Body of pancreas (tissue), 4 donors: Measurements from ENCODE around the gene CADM2. TPM values are rescaled to one million over a fixed set of nuclear protein-coding genes. Genes with fewer than 3 reads are reported as not detected.

ENCODE experiments used
- ATAC-seq: fragments of 150-250 bp; one replicate; pipeline ENCODE4 v1.9.1; 2016
- DNase-seq, 4 donors: peaks; one replicate each; pipeline ENCODE4 v3.0.0-alpha.2; 2019
- H3K27ac ChIP-seq, 4 donors: fragments of 200-600 bp; sonication (generic); 1 replicate in 3 of 4; 2 replicates in 1 of 4; pipeline versions ENCODE4 v1.5.1 to v1.6.1; 2016 to 2019; ENCODE audit warnings: mild to moderate bottlenecking in 1 of 4, mixed read lengths in 1 of 4, moderate library complexity in 1 of 4
- H3K27me3 ChIP-seq, 2 donors: fragments of 200-600 bp; sonication (generic); one replicate each; pipeline ENCODE4 v1.6.0; 2016; ENCODE audit warnings: mild to moderate bottlenecking in 1 of 2
- H3K36me3 ChIP-seq, 2 donors: fragments of 200-600 bp; sonication (generic); replicated peaks in 1 of 2; 2 replicates each; pipeline ENCODE4 v1.5.1; 2016; ENCODE audit warnings: low read depth in 2 of 2; ENCODE audit not compliant: insufficient read depth in 1 of 2
- H3K4me1 ChIP-seq: fragments of 200-600 bp; sonication (generic); one replicate; pipeline ENCODE4 v1.6.0; 2016
- H3K4me3 ChIP-seq, 2 donors: fragments of 200-600 bp; sonication (generic); 1 replicate in 1 of 2; 2 replicates in 1 of 2; pipeline ENCODE4 v1.5.1; 2016 to 2019
- H3K9me3 ChIP-seq, 3 donors: fragments of 200-600 bp; sonication (generic); 1 replicate in 2 of 3; 2 replicates in 1 of 3; pipeline ENCODE4 v1.5.1; 2016
- POLR2A ChIP-seq, 3 donors: fragments of 450-650 bp; IDR thresholded peaks; one replicate each; pipeline ENCODE4 v1.6.1; 2016; ENCODE audit warnings: antibody characterized with exemption in 3 of 3, mild to moderate bottlenecking in 2 of 3
- WGBS, 2 donors: methylation state at CpG; one replicate each; pipeline ENCODE4 v1.1.5; 2017; 5-methylcytosine and 5-hydroxymethylcytosine counted together
- intact Hi-C: fragments of 100-400 bp; cut with DNase I; formaldehyde crosslinking; loops from one replicate; pipeline ENCODE4 v1.15.1; 2023
- total RNA-seq, 2 donors: library from RNA; depleted of rRNA; stranded (reverse); fragments of >200 nt; gene quantifications; one replicate each; pipeline ENCODE4 v1.1.0, GENCODE V29; 2016
- TF ChIP-seq, protein P1 (sequence below), 7 experiments: fragments of 450-650 bp in 4 of 7; fragments of 200-600 bp in 3 of 7; sonication (generic) in 3 of 7; IDR thresholded peaks; one replicate each; pipeline ENCODE4 v1.5.1; 2016 to 2019; ENCODE audit warnings: antibody characterized with exemption in 7 of 7

Gene CADM2
- total RNA-seq, 2 donors from 2014 or later, result 0.26 to 1.3 TPM

- H3K4me3 ChIP-seq, result no peak overlapping the region
- H3K27me3 ChIP-seq, result no peaks in the 10 kb centered on the region
- intact Hi-C loops, result no loop called here
- H3K9me3 ChIP-seq, result no peaks in the 10 kb centered on the region
- no peak for DNase-seq
- no peak overlapping the region for H3K27ac ChIP-seq
- no peak for TF ChIP-seq POLR2A (IDR thresholded peaks at IDR 0.05)
- TF ChIP-seq, protein P1, sequence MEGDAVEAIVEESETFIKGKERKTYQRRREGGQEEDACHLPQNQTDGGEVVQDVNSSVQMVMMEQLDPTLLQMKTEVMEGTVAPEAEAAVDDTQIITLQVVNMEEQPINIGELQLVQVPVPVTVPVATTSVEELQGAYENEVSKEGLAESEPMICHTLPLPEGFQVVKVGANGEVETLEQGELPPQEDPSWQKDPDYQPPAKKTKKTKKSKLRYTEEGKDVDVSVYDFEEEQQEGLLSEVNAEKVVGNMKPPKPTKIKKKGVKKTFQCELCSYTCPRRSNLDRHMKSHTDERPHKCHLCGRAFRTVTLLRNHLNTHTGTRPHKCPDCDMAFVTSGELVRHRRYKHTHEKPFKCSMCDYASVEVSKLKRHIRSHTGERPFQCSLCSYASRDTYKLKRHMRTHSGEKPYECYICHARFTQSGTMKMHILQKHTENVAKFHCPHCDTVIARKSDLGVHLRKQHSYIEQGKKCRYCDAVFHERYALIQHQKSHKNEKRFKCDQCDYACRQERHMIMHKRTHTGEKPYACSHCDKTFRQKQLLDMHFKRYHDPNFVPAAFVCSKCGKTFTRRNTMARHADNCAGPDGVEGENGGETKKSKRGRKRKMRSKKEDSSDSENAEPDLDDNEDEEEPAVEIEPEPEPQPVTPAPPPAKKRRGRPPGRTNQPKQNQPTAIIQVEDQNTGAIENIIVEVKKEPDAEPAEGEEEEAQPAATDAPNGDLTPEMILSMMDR (IDR thresholded peaks at IDR 0.05), result no peak
- ATAC-seq, result no peak
- WGBS, 2 donors, result 47% methylated on average over 4 of the region's 4 CpGs
- no peaks in the 10 kb centered on the region for H3K36me3 ChIP-seq
- H3K4me1 ChIP-seq, result peaks cover 6% of the 10 kb centered on the region
Measured at GRCh38 chr3:85572426-85572825, 613.6 kb downstream of the CADM2 start.

GRCh38 chr3:85572978-85573377, 614.2 kb downstream of the CADM2 start:
- no peak for ATAC-seq
- 71 to 73% methylated on average over 5 of the region's 5 CpGs for WGBS, 2 donors
- H3K9me3 ChIP-seq, result no peaks in the 10 kb centered on the region

DNA sequence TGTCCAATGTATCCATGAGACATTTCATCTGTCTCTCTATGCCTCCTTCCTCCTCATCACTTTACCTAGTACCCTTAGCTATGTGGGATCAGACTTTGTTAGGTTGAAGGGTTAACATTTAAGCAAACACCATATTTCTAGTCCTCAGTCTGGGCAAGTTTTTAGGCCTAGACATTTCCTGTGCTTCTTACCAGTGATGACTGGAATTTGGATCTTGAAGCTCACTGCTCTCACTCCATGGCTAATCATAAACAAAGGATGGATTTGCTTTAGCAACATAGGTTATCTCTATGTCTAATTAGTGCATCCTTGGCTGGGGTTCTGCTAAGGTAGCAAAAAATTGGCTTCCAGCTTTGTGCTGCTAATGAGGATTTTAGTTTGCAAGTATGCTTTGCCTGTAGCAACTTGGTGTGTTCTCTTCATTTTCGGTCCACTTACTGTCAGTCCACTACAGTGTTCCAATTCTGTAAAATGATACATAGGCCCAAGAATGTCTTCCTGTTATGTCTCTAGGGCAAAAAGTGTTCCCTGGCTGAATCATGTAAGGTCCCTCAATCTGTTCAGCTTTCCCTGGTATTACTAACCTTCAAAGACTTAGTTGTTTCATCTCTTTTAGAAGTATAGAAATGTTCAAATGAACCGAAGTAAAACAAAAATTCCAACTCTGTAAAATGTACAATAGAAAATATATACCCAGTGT, 615.4 kb downstream of the CADM2 start:
- DNase-seq (no peak), ATAC-seq (no peak)
- TF ChIP-seq, protein P1 (IDR thresholded peaks at IDR 0.05), result no peak
- no peak for TF ChIP-seq POLR2A (IDR thresholded peaks at IDR 0.05)
- Histone ChIP-seq H3K4me1 (peaks cover 6% of the 10 kb centered on the region), H3K4me3 (no peak overlapping the region), H3K27ac (no peak overlapping the region), H3K9me3 (no peaks in the 10 kb centered on the region), H3K36me3 (no peaks in the 10 kb centered on the region), H3K27me3 (no peaks in the 10 kb centered on the region)
- intact Hi-C loops, result no loop called here
- WGBS, 2 donors, result 54 to 68% methylated on average over 2 of the region's 2 CpGs

More at GRCh38 chr3:85572978-85573377, 614.2 kb downstream of the CADM2 start:
- Histone ChIP-seq H3K27ac (no peak overlapping the region), H3K27me3 (no peaks in the 10 kb centered on the region), H3K4me3 (no peak overlapping the region), H3K4me1 (peaks cover 6% of the 10 kb centered on the region), H3K36me3 (no peaks in the 10 kb centered on the region)
- no peak for TF ChIP-seq POLR2A (IDR thresholded peaks at IDR 0.05)
- TF ChIP-seq, protein P1 (IDR thresholded peaks at IDR 0.05), result no peak
- no peak for DNase-seq
- intact Hi-C loops, result no loop called here

DNA sequence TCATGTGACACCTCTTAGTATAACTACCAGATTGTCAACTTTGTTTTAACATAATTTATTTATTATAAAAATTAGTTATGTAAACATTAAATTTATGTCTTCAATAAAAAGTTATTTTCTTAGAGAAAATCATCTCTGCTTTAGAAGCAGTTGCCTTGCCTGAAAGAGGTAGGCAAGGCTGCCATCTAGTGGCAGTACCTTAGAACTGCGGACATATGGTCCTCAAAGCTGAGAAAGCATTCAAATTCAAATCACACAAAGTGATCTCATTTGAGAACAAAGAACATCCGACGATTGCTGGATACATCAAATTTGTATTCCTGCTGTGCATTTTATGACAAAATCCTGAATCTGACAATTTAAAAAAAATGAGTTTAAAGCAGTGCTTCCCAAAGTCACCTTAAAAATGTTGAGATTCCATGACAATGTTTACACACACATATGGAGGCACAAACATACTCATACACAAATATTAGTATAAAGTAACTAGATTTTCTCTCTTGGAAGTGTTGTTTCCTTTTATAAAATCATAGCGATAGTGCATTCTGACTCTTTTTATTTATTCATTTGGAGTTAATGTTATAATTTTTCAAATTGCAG, 617.4 kb downstream of the CADM2 start:
- no peaks in the 10 kb centered on the region for H3K36me3 ChIP-seq
- no peaks in the 10 kb centered on the region for H3K27me3 ChIP-seq
- H3K9me3 ChIP-seq, result no peaks in the 10 kb centered on the region
- 10 to 12% methylated on average over 4 of the region's 4 CpGs for WGBS, 2 donors
- TF ChIP-seq POLR2A (IDR thresholded peaks at IDR 0.05), result no peak
- TF ChIP-seq, protein P1 (IDR thresholded peaks at IDR 0.05), result peak; percentile 65 to 90 (median 80)
- intact Hi-C loops, result no loop called here
- ATAC-seq (peak; percentile 59), DNase-seq (peak; percentile 66 to 79 (median 68))
- H3K4me3 ChIP-seq, result no peak overlapping the region
- no peak overlapping the region for H3K27ac ChIP-seq
- H3K4me1 ChIP-seq, result peaks cover 6% of the 10 kb centered on the region
